Stimulated activated CD8-positive, alpha-beta memory T cell treated with anti-CD3 and anti-CD28 coated beads, Interleukin-7, amount 100 ng/mL, for 1 hour (primary cell): ENCODE results near the gene BOD1L1.

Experiments used
- DNase-seq, 2 donors: peaks; one replicate each; pipeline ENCODE4 v3.0.0-alpha.2; 2020; ENCODE audit warnings: low read depth in 2 of 2

BOD1L1 gene

GRCh38 chr4:13558881-13559280 is 68.6 kb downstream of the BOD1L1 start:
- DNase-seq: no peak

DNA sequence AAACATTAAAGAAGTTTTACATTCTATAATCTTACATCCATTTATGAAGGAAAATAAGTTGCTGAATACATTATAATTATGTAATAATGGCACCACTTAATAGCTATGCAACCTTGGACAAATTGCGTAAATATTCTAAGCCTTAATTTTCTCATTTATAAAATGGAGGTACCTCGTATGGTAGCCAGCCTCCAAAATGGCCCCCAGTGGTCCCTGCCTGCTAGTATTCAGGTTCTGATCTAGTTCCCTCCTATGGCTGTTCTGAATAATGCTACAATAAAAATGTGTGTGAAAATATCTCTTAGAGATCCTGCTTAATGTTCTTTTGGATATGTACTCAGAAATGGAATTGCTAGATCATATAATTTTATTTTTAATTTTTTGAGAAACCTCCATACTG is 72.2 kb downstream of the BOD1L1 start:
- no peak for DNase-seq

DNA sequence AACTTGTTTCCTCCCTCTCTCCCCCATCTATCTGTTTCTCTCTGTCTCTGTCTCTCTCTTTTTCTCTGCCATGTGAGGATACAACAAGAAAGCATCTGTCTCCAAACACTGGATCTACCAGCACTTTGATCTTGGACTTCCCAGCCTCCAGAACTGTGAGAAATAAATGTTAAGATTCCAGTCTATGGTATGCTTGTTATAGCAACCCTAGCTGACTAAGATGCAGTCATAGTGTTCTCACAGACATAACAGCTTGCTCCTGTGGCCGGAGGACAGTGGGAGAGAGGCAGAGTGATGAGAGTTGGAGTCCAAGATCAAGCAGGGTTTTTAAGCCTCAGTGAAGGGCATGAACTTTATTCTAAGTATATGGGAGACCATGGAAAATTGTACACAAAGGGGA is 74.4 kb downstream of the BOD1L1 start:
- no peak for DNase-seq

DNA sequence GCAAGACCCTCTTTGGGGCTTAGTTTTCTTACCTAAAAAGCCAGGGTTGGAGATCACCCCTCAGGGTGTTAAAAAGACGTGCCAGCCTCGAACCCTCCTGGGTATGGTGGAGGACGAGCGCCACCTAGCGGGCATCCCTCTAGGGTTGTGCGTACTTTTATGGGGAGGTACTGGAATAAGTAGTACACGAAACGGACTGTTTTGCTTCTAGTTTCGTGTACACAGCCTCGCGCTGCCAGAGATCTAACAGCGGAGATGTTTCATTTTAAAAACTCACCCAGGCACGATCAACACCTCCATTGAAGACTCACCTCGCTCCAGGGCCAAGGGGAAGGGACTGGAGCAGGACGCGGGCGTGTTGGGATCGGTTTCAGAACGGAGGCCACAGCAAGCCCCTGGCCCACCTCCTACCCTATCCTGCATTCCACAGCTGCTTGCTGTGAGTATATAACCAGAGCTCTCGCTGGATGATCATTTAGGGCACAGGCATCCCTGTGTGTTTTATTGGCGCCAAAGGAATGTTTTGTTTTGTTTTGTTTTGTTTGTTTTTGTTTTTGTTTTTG is 78.5 kb downstream of the BOD1L1 start:
- DNase-seq: peak; percentile 54 to 76

DNA sequence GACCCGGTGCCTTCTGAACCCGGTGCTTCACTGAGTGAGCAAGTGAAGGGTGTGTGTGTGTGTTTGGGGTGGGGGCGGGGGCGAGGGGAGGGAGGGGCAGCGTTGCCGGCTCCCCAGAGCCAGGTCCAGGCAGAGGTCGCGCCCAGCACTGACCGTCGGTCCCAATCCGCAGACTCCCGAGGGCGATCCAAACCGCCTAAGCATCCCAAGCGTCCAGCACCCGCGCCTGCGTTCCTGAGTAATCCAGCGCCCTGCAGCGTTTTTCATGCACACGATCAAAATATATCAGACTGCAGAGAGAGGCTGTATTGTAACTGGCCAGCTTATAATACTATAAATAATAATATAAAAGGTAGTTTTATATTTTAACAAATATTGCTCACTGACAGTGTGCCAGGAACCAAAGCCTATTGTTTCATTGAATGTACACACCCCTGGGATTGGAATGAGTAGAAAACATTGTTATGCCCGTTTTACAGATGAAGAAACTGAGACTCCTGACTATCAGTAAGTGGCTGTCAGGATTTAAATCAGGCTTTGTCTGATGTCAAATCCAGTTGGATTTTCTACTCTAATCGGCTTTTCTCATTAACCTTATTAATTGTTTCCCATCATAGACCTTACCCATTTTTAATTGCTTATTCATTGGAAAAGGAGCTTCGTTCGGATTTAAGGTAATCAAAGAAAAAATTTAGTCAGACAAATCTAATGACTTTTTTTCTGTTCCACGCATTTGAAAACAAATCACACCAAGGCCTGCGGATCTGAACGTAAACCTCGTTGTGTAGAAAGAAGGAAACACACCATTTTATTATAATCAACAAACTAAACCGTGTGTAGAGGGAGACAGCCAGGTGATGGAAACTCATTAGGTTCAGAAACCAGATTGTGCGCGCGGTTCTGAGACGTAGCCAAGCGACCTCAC is 79.2 kb downstream of the BOD1L1 start:
- no peak for DNase-seq

- no peak for DNase-seq
Measured at GRCh38 chr4:13547485-13548041, 80.0 kb downstream of the BOD1L1 start.

DNA sequence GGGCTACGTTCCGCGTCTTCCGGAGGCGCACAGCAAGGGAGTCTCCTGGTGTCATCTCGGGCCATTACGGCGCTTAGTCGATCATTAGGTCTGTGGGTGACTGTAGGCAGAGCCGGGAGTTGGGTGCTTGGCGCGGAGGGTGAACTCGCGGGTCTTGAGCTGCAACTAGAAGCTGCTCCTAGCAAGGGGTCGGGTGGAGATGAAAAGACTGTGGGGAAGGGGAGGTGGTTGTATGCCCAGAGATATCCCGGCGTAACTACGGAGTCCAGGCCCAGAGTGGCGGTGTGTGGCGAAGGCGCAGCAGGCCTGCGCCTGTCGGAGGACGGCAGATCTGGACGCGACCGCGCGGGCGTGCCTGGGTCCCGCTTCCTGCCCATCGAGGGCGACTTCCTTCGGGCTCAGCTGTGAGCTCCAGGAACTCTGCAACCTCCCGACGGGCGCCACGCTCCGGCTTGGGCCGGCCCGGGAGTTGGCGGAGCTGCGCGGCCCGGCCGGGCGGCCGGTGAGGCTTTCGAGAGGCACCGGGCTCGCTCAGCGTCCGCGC is 80.5 kb downstream of the BOD1L1 start:
- DNase-seq: no peak

DNA sequence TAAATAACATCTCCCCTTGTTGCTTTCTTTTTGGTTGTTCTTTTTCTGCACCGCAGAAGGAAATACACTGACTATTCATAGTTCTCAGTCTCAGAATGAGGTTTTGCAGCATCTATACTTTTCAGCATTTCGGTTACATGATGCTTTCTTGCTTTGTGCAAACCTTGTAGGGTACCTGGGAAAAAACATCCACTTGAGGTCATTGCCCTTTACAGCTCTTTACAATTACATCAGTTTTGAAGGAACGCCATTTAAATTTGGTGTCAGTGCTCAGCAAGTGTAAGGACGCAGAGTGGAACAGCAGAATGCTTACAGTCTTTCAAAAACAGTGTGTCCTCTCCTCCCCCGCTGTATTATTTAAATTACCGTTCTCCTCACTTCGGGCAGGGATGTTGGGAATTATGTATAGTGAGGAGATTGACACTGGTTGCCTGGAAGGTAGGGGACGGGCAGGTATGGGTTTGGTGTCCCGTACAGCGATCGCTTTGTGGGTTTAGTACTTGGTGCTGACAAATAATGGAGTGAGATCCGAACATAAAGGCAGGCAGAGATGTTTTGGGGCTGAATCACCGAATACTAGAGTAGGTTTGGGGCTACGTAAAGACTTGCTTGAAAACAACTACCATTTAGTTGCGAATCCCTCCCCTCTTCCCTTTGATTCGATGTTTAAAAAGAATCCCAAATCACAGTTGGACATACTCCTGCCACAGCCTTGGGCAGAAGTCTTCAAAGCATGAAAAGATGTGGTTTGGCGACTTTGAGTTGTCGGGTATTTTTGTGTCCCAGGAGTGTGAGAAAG is 81.2 kb downstream of the BOD1L1 start:
- DNase-seq: no peak

DNA sequence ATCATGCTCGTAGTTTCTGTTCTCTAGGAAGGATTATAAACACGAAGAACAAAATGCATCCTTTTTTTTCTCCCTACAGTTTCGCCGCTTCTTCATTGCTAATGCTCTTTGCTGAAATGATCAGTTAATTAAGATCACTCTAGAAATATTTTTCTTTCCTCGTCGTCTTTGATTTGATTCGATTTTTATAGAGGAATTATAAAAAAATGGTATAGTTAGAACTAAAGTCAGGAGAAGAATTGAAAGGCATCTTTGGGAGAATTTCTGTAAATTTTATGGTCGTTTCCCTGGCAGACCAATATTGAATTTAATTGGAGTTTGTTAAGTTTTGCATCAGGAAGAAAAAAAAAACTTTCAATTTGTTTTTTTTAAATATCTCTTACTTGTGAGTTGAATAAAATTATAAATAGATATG is 82.1 kb downstream of the BOD1L1 start:
- DNase-seq: no peak

GRCh38 chr4:13544606-13545393 is 82.7 kb downstream of the BOD1L1 start:
- DNase-seq: no peak

- no peak for DNase-seq
Measured at GRCh38 chr4:13543839-13544605, 83.5 kb downstream of the BOD1L1 start, which contains the start of gene NKX3-2. Gene NKX3-2 (minus strand): TSS chr4:13544508. CDS start chr4:13544414, 94 bp downstream.

GRCh38 chr4:13543032-13543838 is 84.3 kb downstream of the BOD1L1 start:
- no peak for DNase-seq

- no peak for DNase-seq
Measured at GRCh38 chr4:13542577-13543031, 84.9 kb downstream of the BOD1L1 start.

- DNase-seq: no peak
Measured at GRCh38 chr4:13541720-13542576, 85.6 kb downstream of the BOD1L1 start.

DNA sequence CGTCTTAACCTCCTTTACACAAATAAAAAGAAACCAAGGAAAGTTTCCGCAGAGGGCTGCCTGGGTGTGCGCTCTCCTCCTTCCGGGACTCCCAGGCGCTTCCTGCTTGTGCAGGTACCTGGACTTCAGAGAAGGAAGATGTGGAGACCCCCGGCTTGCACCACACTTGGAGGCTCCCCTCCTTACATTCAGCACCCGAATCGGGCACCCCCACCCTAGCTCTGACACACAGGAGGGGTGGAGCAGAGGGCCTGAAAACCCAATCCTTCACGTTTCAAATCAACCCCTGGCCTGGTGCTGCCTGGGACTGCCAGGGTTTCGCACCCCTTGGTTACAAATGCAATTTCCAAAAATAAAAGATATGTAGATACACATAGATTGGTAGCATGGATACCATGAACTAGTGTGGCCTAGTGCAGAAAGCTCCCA is 86.3 kb downstream of the BOD1L1 start:
- no peak for DNase-seq

GRCh38 chr4:13540446-13541175 is 86.9 kb downstream of the BOD1L1 start:
- DNase-seq: no peak

DNA sequence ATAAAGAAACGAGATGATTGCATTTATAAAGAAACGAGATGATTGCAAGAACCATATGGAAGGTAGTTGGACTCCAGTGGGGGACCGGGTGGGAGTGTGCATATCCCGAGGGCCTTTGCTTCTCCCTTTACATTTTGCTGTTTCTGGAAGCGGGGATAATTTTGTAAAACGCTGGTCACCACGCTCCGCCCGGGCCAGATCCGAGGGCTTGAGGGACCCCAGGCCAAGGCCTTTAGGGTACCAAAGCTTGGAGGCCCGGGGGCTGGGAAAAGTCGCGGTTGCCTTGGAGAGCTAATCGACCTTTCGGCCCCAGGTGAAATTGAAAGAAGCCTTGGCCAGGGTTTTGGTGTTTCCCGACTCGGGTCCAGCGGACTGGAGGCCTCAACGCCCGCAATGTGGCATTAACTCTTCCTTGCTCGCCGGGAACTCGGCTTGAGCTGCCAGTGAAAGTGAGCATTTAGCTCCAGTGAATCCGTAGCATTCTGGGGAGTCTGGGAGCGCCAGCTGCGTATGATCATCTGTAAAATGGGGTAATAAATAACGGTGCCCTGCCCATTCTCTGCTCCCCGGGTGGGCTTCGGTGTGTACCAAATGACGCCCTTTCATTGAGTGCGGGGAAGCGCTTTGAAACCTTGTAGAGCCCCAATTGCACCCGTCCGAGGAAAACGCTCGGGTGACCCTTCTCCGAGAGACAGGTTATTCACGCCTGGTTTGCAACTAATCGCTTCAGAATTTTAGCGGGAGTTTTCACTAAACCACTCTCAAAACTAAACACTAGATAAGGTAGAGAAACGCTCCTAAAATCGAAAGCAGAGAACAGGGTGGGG is 87.7 kb downstream of the BOD1L1 start:
- DNase-seq: no peak
